Right lobe of liver (tissue), 6 donors: ENCODE data around the gene NT5C3A. TPM values are rescaled to one million over a fixed set of nuclear protein-coding genes. Genes with fewer than 3 reads are reported as not detected.

Experiments
- ATAC-seq, 4 donors: fragments of 200-7000 bp; cut with Tn5 transposase; one replicate each; pipeline ENCODE4 v1.9.1; 2020; ENCODE audit warnings: mild to moderate bottlenecking in 4 of 4, moderate library complexity in 4 of 4
- DNase-seq, 3 donors: peaks; one replicate each; pipeline ENCODE4 v3.0.0-alpha.2; 2020
- H3K27ac ChIP-seq, 3 donors: fragments of 200-600 bp; one replicate each; pipeline ENCODE4 v1.8.0; 2022
- H3K27me3 ChIP-seq, 2 donors: fragments of 200-600 bp; one replicate each; pipeline ENCODE4 v1.8.0; 2022
- H3K36me3 ChIP-seq, 4 donors: fragments of 200-600 bp; sonication (generic) in 1 of 4; one replicate each; pipeline versions ENCODE4 v1.5.1 to v1.8.0; 2017 to 2022; ENCODE audit warnings: control low read depth in 1 of 4
- H3K4me1 ChIP-seq, 4 donors: fragments of 200-600 bp; sonication (generic) in 1 of 4; one replicate each; pipeline versions ENCODE4 v1.5.1 to v1.8.0; 2017 to 2022; ENCODE audit warnings: control low read depth in 1 of 4
- H3K4me3 ChIP-seq, 3 donors: fragments of 200-600 bp; one replicate each; pipeline ENCODE4 v1.8.0; 2022
- H3K9me3 ChIP-seq, 4 donors: fragments of 200-600 bp; sonication (generic) in 1 of 4; one replicate each; pipeline versions ENCODE4 v1.5.1 to v1.8.0; 2017 to 2022; ENCODE audit warnings: control low read depth in 1 of 4
- CTCF ChIP-seq, 4 donors: fragments of 200-600 bp in 3 of 4; fragments of 450-650 bp in 1 of 4; IDR thresholded peaks; one replicate each; pipeline versions ENCODE4 v1.5.1 to v1.8.0; 2016 to 2022; ENCODE audit warnings: antibody characterized with exemption in 4 of 4, mild to moderate bottlenecking in 2 of 4
- POLR2A ChIP-seq: fragments of 450-650 bp; IDR thresholded peaks from one replicate; pipeline ENCODE4 v1.6.1; 2017; ENCODE audit warnings: antibody characterized with exemption, mild to moderate bottlenecking
- WGBS: methylation state at CpG from one replicate; pipeline ENCODE4 v1.1.6; 2018; ENCODE audit warnings: low coverage, low lambda C conversion rate; ENCODE audit not compliant: insufficient coverage; ENCODE audit errors: missing lambda C conversion rate; 5-methylcytosine and 5-hydroxymethylcytosine counted together
- intact Hi-C, 2 donors: fragments of 100-400 bp; cut with DNase I; formaldehyde crosslinking; loops; one replicate each; pipeline versions ENCODE4 v1.11.2 to v1.14.1; 2022
- total RNA-seq, 6 experiments: library from RNA; depleted of rRNA in 2 of 6; stranded (reverse); fragments of >200 nt in 2 of 6; fragmentation: NEBNext Ultra II Directional in 3 of 6; extraction: Animal tissue kit (Norgen Biotek cat#: 25700) in 3 of 6; gene quantifications; one replicate each; pipeline versions ENCODE4 v1.1.0 to v1.2.4, GENCODE V29; 2016 to 2023
- donor health status: DM: no; HTN: yes; CAD: no.
- donor health status: DM: no; HTN: no; CAD: no.
- donor health status: DM: no; HTN: no; CAD: no.
- donor health status: DM: no; HTN: yes; CAD: no.
- donor health status: DM: no; HTN: yes; CAD: no.

NT5C3A gene
- total RNA-seq, 6 experiments from 2014 or later, result 7.7 to 26.7 (median 11.0) TPM

GRCh38 chr7:33089142-33089541 lies 26.6 kb upstream of the NT5C3A start:
- Histone ChIP-seq H3K27ac (no peak overlapping the region), H3K27me3 (no peaks in the 10 kb centered on the region), H3K9me3 (no peaks in the 10 kb centered on the region), H3K36me3 (peaks cover 0 to under 1% (median 0%) of the 10 kb centered on the region in 4 donors), H3K4me1 (no peaks in the 10 kb centered on the region), H3K4me3 (no peak overlapping the region)
- intact Hi-C loops, result no loop called here
- 83% methylated on average over 1 of the region's 7 CpGs for WGBS
- no peak for TF ChIP-seq POLR2A
- no peak for TF ChIP-seq CTCF (IDR thresholded peaks at IDR 0.05)
- DNase-seq (no peak), ATAC-seq (no peak)

- no peak overlapping the region for H3K4me3 ChIP-seq
- H3K4me1 ChIP-seq, result no peaks in the 10 kb centered on the region
- TF ChIP-seq POLR2A (no peak), CTCF (IDR thresholded peaks at IDR 0.05) (no peak)
- no peaks in the 10 kb centered on the region for H3K36me3 ChIP-seq
- WGBS, result 78% methylated on average over 1 of the region's 2 CpGs
- H3K27ac ChIP-seq, result no peak overlapping the region
- no peak for ATAC-seq
- no peaks in the 10 kb centered on the region for H3K27me3 ChIP-seq
- no peaks in the 10 kb centered on the region for H3K9me3 ChIP-seq
- no peak for DNase-seq
- intact Hi-C loops, result no loop called here
Observed at GRCh38 chr7:33087858-33088257, 25.3 kb upstream of the NT5C3A start.

GRCh38 chr7:33087356-33087755 lies 24.8 kb upstream of the NT5C3A start:
- Histone ChIP-seq H3K9me3 (no peaks in the 10 kb centered on the region), H3K4me3 (no peak overlapping the region), H3K36me3 (no peaks in the 10 kb centered on the region), H3K4me1 (no peaks in the 10 kb centered on the region), H3K27me3 (no peaks in the 10 kb centered on the region), H3K27ac (no peak overlapping the region)
- WGBS, result 18% methylated on average over 2 of the region's 2 CpGs
- DNase-seq (no peak), ATAC-seq (no peak)
- intact Hi-C loops, result no loop called here
- TF ChIP-seq CTCF (IDR thresholded peaks at IDR 0.05) (no peak), POLR2A (no peak)

GRCh38 chr7:33079763-33080690 lies 17.5 kb upstream of the NT5C3A start:
- DNase-seq (no peak), ATAC-seq (no peak)
- intact Hi-C loops, result no loop called here
- H3K36me3 ChIP-seq, result no peaks in the 10 kb centered on the region
- H3K4me3 ChIP-seq, result no peak overlapping the region
- H3K9me3 ChIP-seq, result no peaks in the 10 kb centered on the region
- 65% methylated on average over 9 of the region's 9 CpGs for WGBS
- no peaks in the 10 kb centered on the region for H3K4me1 ChIP-seq
- no peak overlapping the region for H3K27ac ChIP-seq
- TF ChIP-seq POLR2A (no peak), CTCF (IDR thresholded peaks at IDR 0.05) (no peak)
- H3K27me3 ChIP-seq, result no peaks in the 10 kb centered on the region
